ENCODE measurements around the gene SLCO3A1.

GRCh38 chr15:91866371-91866905 lies 12.9 kb downstream of the SLCO3A1 start:
- no peak for TF ChIP-seq CTCF (IDR thresholded peaks at IDR 0.05 in 2 of 3, conservative IDR thresholded peaks at IDR 0.05 in 1 of 3; ENCODE audit: borderline replicate concordance in 1 of 3, insufficient read depth in 1 of 3, low read depth in 2 of 3, low read length in 2 of 3)
- no peak for TF ChIP-seq ZFX (IDR thresholded peaks at IDR 0.05)
- no peak for TF ChIP-seq REST (IDR thresholded peaks at IDR 0.05; ENCODE audit: low read depth)
- no peak for TF ChIP-seq POLR2A (IDR thresholded peaks at IDR 0.05; ENCODE audit: borderline replicate concordance, extremely low read depth, insufficient read depth, insufficient read length)
- TF ChIP-seq RAD21 (IDR thresholded peaks at IDR 0.05; ENCODE audit: low read depth), result no peak
- no peak for TF ChIP-seq YY1 (IDR thresholded peaks at IDR 0.05; ENCODE audit: extremely low read depth, insufficient replicate concordance, low read depth, low read length)
- TF ChIP-seq JUND (IDR thresholded peaks at IDR 0.05), result no peak
- TF ChIP-seq POLR2AphosphoS5 (IDR thresholded peaks at IDR 0.05; ENCODE audit: low read depth, low read length), result no peak
- no peak for TF ChIP-seq EZH2phosphoT487 (IDR thresholded peaks at IDR 0.05; ENCODE audit: borderline replicate concordance)
- no peak for TF ChIP-seq ZNF274 (IDR thresholded peaks at IDR 0.05; ENCODE audit: low read depth, low read length)

Data from HCT116 (cell line).